ENCODE results near the gene RNF225.

RNF225 gene

DNA sequence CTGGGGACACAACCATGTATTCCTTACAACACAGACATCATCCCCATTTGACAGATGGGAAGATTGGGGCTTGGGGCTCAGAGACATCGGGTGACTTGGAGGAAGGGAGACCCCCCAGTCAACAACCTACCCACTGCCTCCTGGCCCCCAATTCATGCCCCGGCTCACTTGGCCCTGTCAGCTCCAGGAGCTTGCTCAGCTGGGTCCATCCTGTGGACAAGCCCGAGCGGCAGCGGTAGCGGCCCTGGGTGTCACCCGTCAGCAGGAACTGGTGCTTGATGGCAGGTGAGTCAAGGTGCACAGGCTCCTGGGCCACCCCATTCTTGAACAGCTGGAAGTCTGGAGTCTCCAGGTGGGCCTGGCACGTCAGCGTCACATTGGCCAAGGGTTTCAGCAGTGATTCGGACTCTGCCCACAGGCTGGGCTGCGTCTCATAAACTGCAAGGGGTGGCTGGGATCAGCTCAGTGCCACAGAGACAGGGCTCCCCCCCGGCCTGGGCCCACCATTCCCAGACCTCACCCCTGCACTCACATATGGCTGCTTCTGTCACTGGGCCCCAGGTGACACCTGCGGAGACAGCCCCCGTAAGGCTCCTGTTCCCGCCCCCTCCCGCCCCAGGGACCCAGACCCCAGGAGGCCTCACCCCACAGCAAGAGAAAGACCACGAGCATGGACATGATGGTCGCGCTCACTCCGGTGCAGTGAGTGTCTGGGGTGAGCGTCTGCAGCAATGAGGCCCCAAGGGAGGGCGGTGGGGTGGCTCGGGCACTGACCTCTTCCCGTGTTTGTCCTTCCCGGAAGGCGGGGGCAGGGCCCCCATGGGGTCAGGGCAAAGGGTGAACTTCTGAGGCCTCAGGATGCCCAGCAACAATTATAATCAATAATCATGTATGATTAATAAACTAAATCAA is 42.4 kb upstream of the RNF225 start, which contains the start of gene A1BG:
TSS of gene A1BG (minus strand) at position 733 of the 912 bp plus-strand sequence. CDS start at position 678, 55 bp downstream.
- Histone ChIP-seq H3K9ac (no peak within 1 kb of the TSS), H3K9me3 (ENCODE audit: control insufficient read depth, low read length) (no peaks in the 10 kb centered on the region), H3K4me2 (ENCODE audit: low read length) (no peak within 1 kb of the TSS), H3K27me3 (ENCODE audit: control insufficient read depth, insufficient read depth, low read length) (no peaks in the 10 kb centered on the region), H3K4me3 (ENCODE audit: low read depth, low read length) (no peak within 1 kb of the TSS), H3K36me3 (ENCODE audit: control insufficient read depth, insufficient read depth, low read length) (no peaks in the 10 kb centered on the region), H3K27ac (no peak within 1 kb of the TSS), H3K79me2 (peaks cover 20% of the 10 kb centered on the region), H2AFZ (no peak within 1 kb of the TSS), H3K4me1 (no peaks in the 10 kb centered on the region)
- TF ChIP-seq, protein P1, sequence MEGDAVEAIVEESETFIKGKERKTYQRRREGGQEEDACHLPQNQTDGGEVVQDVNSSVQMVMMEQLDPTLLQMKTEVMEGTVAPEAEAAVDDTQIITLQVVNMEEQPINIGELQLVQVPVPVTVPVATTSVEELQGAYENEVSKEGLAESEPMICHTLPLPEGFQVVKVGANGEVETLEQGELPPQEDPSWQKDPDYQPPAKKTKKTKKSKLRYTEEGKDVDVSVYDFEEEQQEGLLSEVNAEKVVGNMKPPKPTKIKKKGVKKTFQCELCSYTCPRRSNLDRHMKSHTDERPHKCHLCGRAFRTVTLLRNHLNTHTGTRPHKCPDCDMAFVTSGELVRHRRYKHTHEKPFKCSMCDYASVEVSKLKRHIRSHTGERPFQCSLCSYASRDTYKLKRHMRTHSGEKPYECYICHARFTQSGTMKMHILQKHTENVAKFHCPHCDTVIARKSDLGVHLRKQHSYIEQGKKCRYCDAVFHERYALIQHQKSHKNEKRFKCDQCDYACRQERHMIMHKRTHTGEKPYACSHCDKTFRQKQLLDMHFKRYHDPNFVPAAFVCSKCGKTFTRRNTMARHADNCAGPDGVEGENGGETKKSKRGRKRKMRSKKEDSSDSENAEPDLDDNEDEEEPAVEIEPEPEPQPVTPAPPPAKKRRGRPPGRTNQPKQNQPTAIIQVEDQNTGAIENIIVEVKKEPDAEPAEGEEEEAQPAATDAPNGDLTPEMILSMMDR (IDR thresholded peaks at IDR 0.05), result no peak

DNA sequence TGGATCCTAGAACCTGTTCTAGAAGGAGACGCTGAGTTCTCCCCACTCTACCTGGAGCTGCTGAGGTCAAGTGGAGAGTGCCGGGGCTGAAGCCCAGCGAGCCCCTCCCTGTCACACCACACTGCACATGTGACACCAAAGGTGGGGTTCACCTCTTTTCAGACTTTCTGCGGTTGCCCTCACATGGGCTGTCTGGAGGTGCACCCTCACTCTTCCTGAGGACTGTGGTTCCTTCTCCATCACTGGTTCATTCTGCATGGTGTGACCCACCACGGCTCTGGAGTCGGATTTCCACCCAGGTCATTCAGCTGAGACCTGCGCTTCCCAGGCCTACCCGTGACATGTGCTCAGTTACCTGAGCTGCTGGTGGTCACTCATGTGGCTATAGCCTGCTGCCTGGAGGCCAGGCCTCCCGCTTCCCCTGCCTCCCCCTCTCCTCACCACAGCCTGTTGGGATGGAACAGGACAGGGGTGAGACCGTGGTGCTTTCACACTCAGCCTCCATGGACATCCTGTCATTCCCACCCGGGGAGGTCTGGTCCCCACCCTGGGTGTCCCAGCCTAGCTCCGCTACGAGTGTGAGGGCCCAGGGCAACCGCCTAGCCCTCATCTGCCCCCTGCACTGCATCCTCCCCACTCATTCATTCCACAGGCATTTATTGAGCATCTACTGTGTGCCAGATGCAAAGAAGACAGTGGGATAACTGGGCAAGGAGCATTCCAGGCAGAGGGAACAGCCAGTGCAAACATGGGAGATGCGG is 41.6 kb upstream of the RNF225 start:
- TF ChIP-seq, protein P1 (IDR thresholded peaks at IDR 0.05), result no peak
- Histone ChIP-seq H3K9me3 (ENCODE audit: control insufficient read depth, low read length) (no peaks in the 10 kb centered on the region), H3K36me3 (ENCODE audit: control insufficient read depth, insufficient read depth, low read length) (no peaks in the 10 kb centered on the region), H3K4me2 (ENCODE audit: low read length) (no peak overlapping the region), H3K79me2 (peaks cover 18% of the 10 kb centered on the region), H3K9ac (no peak overlapping the region), H3K27me3 (ENCODE audit: control insufficient read depth, insufficient read depth, low read length) (no peaks in the 10 kb centered on the region), H2AFZ (no peak overlapping the region), H3K4me1 (no peaks in the 10 kb centered on the region), H3K4me3 (ENCODE audit: low read depth, low read length) (no peak overlapping the region), H3K27ac (no peak overlapping the region)

DNA sequence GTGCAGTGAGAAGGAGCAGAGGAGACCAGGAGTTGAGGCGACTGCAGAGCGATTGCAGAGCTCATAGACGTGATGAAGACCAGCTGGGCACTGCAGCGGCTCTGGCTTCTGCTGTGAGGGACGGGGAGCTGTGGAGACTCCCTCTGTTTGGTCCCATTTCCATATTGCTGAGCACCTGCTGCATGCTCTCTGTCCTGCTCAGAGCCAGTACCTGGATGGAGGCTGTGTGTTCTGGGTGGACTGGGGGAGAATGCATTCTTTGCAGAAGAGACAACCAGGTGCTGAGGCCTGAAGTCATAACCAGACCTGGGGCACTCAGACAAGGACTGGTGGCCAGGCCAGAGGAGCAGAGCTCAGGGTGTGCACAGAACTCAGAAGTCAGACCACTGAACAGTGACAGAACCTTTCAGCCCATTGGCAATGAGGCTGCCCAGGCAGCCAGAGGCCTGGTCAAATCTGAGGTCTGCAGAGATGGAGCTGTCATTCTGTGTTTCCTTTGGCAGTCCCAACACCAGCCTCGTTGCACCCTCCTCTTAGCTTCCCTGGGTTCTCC is 40.9 kb upstream of the RNF225 start:
- TF ChIP-seq, protein P1 (IDR thresholded peaks at IDR 0.05), result no peak
- H3K27me3 ChIP-seq (ENCODE audit: control insufficient read depth, insufficient read depth, low read length), result no peaks in the 10 kb centered on the region
- no peak overlapping the region for H2AFZ ChIP-seq
- H3K4me2 ChIP-seq (ENCODE audit: low read length), result no peak overlapping the region
- no peak overlapping the region for H3K4me3 ChIP-seq (ENCODE audit: low read depth, low read length)
- H3K4me1 ChIP-seq, result no peaks in the 10 kb centered on the region
- H3K9me3 ChIP-seq (ENCODE audit: control insufficient read depth, low read length), result no peaks in the 10 kb centered on the region
- H3K27ac ChIP-seq, result no peak overlapping the region
- peaks cover 13% of the 10 kb centered on the region for H3K79me2 ChIP-seq
- no peak overlapping the region for H3K9ac ChIP-seq
- no peaks in the 10 kb centered on the region for H3K36me3 ChIP-seq (ENCODE audit: control insufficient read depth, insufficient read depth, low read length)

DNA sequence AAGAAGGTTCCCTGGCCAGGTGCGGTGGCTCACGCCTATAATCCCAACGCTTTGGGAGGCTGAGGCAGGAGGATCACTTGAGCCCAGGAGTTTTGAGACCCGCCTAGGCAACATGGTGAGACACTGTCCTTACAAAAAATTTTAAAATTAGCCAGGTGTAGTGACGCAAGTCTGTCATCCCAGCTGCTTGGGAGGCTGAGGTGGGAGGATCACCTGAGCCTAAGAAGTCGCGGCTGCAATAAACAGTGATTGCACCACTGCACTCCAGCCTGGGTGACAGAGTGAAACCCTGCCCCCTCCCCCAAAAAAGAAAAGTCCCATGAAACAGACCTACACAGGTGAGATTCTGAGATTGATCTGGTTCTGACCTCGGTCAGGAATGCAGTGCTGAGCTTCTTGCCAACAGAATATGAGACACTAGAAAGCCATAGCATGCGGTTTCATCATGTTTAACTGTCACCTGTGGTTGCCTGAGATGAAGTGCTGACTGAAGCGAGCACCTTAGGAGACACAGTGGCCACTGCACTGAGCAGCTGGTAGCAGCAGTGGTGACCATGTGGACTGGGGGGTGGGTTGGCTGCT is 40.1 kb upstream of the RNF225 start:
- no peaks in the 10 kb centered on the region for H3K27me3 ChIP-seq (ENCODE audit: control insufficient read depth, insufficient read depth, low read length)
- TF ChIP-seq, protein P1 (IDR thresholded peaks at IDR 0.05), result no peak
- H3K4me1 ChIP-seq, result no peaks in the 10 kb centered on the region
- no peak overlapping the region for H3K27ac ChIP-seq
- no peak overlapping the region for H2AFZ ChIP-seq
- H3K4me3 ChIP-seq (ENCODE audit: low read depth, low read length), result no peak overlapping the region
- no peak overlapping the region for H3K4me2 ChIP-seq (ENCODE audit: low read length)
- H3K36me3 ChIP-seq (ENCODE audit: control insufficient read depth, insufficient read depth, low read length), result no peaks in the 10 kb centered on the region
- H3K79me2 ChIP-seq, result peaks cover 5% of the 10 kb centered on the region
- no peak overlapping the region for H3K9ac ChIP-seq
- H3K9me3 ChIP-seq (ENCODE audit: control insufficient read depth, low read length), result no peaks in the 10 kb centered on the region

Data from parathyroid adenoma (tissue), 2 donors.